Neural cell (in vitro differentiated cells): ENCODE data around the gene ZBTB7B.

Source experiments
- EP300 ChIP-seq: fragments of 450-650 bp; conservative IDR thresholded peaks from 2 replicates; pipeline ENCODE4 v1.6.1; 2014; ENCODE audit warnings: antibody characterized with exemption, mild to moderate bottlenecking, moderate library complexity; ENCODE audit not compliant: poor library complexity, severe bottlenecking
- EZH2 ChIP-seq: fragments of 200-600, 300-800 bp; shearing (Covaris generic), sonication (generic); IDR thresholded peaks from 2 replicates; pipeline ENCODE4 v1.6.1; 2014; ENCODE audit warnings: antibody characterized with exemption, low read length, borderline replicate concordance, mild to moderate bottlenecking; ENCODE audit not compliant: insufficient read depth, poor library complexity, severe bottlenecking
- RAD21 ChIP-seq: fragments of 450-650 bp; conservative IDR thresholded peaks from 2 replicates; pipeline ENCODE4 v1.6.1; 2014; ENCODE audit warnings: antibody characterized with exemption, mild to moderate bottlenecking, moderate library complexity
- SMC3 ChIP-seq: fragments of 450-650 bp; conservative IDR thresholded peaks from 2 replicates; pipeline ENCODE4 v1.6.1; 2014; ENCODE audit warnings: antibody characterized with exemption, mild to moderate bottlenecking, moderate library complexity; ENCODE audit not compliant: poor library complexity
- TAF1 ChIP-seq: IDR thresholded peaks from 2 replicates; pipeline ENCODE4 v1.6.1; 2012; ENCODE audit warnings: low read depth
- TF ChIP-seq, protein P1 (sequence below): fragments of 450-650 bp; IDR thresholded peaks from 2 replicates; pipeline ENCODE4 v1.5.1; 2014; ENCODE audit warnings: antibody characterized with exemption, mild to moderate bottlenecking, moderate library complexity; ENCODE audit not compliant: poor library complexity, severe bottlenecking
- TF ChIP-seq, protein P2 (sequence below): IDR thresholded peaks from 2 replicates; pipeline ENCODE4 v1.6.1; 2012; ENCODE audit warnings: borderline replicate concordance

DNA sequence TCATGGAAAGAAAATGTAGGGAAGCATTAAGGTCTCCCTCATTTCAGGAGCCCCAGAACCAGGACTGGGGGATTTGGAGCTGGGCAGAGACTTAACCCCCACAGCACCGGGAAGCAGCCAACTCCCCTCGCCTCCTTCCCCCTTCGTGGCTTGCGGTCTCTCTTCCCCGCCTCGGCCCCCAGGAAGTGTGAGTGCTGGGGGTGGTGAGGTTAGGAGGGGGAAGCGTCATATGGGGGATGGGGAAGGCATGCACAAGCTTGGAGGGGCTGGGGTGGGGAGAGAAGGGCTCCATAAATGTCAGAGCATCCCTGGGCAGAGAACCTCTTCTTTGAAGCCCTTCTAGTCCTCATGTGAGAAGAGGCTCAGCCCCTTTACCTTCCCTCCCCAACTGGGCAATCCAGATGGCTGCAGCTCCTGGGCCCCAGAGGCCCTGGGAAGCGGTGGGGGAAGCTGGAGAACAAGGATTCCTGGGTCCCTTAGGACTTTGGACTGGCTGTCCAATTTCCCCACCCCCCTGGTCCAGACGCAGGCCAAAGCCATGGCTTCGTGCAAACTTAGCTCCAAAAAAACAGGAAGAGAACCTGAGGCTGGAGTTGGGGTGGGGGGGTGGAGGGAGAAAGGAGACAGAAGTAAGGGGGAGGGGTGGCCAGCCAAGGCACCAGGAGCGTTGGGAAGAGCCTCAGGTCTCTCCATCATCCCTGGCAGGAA is 7.8 kb downstream of the ZBTB7B start:
- TF ChIP-seq RAD21 (no peak), SMC3 (no peak), EP300 (no peak), TAF1 (no peak), EZH2 (no peak)
- TF ChIP-seq, protein P1, sequence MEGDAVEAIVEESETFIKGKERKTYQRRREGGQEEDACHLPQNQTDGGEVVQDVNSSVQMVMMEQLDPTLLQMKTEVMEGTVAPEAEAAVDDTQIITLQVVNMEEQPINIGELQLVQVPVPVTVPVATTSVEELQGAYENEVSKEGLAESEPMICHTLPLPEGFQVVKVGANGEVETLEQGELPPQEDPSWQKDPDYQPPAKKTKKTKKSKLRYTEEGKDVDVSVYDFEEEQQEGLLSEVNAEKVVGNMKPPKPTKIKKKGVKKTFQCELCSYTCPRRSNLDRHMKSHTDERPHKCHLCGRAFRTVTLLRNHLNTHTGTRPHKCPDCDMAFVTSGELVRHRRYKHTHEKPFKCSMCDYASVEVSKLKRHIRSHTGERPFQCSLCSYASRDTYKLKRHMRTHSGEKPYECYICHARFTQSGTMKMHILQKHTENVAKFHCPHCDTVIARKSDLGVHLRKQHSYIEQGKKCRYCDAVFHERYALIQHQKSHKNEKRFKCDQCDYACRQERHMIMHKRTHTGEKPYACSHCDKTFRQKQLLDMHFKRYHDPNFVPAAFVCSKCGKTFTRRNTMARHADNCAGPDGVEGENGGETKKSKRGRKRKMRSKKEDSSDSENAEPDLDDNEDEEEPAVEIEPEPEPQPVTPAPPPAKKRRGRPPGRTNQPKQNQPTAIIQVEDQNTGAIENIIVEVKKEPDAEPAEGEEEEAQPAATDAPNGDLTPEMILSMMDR: no peak
- TF ChIP-seq, protein P2, sequence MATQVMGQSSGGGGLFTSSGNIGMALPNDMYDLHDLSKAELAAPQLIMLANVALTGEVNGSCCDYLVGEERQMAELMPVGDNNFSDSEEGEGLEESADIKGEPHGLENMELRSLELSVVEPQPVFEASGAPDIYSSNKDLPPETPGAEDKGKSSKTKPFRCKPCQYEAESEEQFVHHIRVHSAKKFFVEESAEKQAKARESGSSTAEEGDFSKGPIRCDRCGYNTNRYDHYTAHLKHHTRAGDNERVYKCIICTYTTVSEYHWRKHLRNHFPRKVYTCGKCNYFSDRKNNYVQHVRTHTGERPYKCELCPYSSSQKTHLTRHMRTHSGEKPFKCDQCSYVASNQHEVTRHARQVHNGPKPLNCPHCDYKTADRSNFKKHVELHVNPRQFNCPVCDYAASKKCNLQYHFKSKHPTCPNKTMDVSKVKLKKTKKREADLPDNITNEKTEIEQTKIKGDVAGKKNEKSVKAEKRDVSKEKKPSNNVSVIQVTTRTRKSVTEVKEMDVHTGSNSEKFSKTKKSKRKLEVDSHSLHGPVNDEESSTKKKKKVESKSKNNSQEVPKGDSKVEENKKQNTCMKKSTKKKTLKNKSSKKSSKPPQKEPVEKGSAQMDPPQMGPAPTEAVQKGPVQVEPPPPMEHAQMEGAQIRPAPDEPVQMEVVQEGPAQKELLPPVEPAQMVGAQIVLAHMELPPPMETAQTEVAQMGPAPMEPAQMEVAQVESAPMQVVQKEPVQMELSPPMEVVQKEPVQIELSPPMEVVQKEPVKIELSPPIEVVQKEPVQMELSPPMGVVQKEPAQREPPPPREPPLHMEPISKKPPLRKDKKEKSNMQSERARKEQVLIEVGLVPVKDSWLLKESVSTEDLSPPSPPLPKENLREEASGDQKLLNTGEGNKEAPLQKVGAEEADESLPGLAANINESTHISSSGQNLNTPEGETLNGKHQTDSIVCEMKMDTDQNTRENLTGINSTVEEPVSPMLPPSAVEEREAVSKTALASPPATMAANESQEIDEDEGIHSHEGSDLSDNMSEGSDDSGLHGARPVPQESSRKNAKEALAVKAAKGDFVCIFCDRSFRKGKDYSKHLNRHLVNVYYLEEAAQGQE: no peak
